ENCODE data around the gene MRGPRD.

Gene MRGPRD

DNA sequence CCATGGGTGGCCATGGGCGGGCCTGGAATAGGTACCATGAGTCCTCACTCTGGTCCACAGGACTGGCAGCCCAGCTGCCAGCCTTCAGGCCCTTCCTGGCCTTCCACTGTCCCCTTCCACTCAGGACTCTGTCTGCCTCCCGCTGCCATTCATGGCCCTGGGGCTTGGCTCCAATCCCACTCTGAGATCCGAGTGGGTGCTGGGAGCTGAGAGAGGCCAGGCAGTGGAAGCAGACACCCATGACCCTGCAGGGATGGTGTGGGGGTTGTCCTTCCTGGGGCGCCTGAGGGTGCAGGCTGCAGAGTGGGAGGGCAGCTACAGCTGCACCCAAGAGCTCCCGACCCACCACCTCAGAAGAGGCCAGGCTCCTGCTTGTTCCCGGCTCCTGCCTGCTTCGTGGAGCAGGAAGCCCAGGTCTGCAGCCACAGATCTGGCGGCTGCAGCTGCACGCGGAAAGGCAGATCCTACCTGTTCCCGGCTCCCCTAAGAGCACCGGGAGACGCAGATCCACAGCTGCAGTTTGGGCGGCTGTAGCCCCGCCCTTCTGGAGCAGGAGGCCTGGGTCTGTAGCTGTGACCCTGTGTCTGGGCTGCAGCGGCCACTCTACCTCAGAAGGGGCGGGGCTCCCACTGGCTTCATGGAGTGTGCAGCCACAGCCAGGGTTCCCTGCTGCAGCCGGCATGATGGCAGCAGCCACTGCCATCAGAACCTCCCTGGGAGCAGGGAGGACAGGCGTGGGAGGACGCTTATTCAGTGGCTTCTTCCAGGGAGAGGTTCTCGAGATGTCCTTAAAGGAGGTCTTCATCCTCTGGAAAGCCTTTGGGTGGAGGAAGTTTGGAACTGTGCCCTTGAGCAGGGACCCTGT is 49.6 kb downstream of the MRGPRD start:
- no peak for DNase-seq (ENCODE audit: low read depth)

All from activated T-helper 9 cell treated with anti-CD3 and anti-CD28 coated beads, Interleukin-2, amount 50 U/mL, for 16 hours (primary cell).